COR-L47 (cell line): ENCODE measurements around the gene TP53TG3.
"Not testable (repeated sequence)": the region's sequence is repeated elsewhere in the genome, so short reads cannot be mapped to it uniquely, and the experiment has no call there.

Experiments used
- DNase-seq: peaks from one replicate; lab custom pipeline; 2025; lab: John Stamatoyannopoulos, UW

The TP53TG3 gene

DNA sequence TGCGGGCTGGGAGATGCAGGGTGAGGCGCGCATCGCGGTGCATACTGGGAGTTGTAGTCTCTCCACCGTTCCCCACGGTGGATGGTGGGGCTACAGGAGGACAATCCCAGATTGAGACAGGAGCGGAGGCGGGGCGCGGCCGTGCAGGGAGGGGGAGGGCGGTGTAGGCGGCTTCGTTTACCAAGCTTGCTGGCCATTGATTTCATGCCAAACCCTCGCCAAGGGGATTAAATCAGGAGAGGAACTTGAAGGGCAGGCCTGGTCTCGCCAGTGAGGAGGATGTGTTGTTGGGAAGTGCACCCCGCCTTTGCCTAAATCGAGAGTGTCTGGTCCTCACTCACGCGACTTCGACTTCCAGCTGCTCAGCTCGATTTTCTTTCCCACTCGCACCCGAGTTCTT is at the start of gene TP53TG3:
TP53TG3 (minus strand) TSS at position 101 of the 400 bp plus-strand sequence; CDS start at position 33, 68 bp downstream.
- DNase-seq, result not testable (repeated sequence)

DNA sequence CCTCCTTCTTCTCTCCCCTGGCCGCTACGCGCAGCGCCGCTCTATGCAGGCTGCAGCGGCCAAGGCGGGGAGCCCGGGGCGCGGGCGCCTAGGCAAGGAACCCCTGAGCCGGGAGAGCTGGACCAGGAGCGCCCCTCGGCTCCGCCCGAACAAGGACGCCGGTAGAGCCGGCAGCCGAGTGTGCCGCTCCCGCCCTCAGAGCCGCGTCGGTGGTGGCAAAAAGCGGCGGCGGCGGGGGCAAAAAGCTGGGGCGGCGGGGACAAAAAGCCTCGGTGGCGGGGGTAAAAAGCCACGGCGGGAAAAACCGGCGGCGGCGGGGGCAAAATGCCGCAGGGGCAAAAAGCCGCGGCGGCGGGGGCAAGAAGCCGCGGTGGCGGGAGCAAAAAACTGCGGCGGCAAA is 25.1 kb downstream of the TP53TG3 start:
- DNase-seq, result not testable (repeated sequence)

DNA sequence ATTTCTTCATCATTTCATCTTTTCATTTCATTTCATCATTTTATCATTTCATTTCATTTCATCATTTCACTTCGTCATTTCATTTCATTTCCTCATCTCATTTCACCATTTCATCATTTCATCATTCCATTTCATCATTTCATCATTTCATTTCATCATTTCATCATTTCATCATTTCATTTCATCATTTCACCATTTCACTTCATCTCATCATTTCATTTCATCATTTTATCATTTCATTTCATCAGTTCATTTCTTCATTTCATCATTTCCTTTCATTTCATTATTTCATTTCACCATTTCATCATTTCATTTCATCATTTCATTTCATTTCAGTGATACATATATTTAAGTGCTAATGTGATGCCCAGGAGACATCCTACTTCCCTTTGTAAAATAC is 28.4 kb downstream of the TP53TG3 start:
- not testable (repeated sequence) for DNase-seq

DNA sequence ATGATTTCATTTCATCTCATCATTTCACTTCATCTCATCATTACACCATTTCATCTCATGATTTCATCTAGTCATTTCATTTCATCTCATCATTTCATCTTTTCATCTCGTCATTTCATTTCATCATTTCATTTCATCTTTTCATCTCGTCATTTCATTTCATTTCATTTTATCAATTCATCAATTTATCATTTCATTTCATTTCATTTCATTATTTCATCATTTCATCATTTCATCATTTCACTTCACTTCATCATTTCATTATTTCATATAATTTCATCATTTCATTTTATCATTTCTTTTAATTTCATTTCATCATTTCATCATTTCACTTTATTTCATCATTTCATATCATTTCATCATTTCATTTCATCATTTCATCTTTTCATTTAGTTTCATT is 29.2 kb downstream of the TP53TG3 start:
- DNase-seq, result not testable (repeated sequence)

DNA sequence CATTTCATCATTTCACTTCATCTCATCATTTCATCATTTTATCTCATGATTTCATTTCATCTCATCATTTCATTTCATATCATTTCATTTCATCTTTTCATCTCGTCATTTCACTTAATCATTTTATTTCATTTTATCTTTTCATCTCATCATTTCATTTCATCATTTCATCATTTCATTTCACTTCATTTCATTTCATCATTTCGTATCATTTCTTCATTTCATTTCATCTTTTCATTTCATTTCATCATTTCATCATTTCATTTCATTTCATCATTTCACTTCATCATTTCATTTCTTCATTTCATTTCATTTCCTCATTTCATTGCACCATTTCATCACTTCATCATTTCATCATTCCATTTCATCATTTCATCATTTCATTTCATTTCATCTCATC is 29.8 kb downstream of the TP53TG3 start:
- not testable (repeated sequence) for DNase-seq

GRCh38 chr16:32645278-32645908 is 30.6 kb downstream of the TP53TG3 start:
- not testable (repeated sequence) for DNase-seq

- not testable (repeated sequence) for DNase-seq
These were observed 31.2 kb downstream of the TP53TG3 start for GRCh38 chr16:32644715-32645114.

DNA sequence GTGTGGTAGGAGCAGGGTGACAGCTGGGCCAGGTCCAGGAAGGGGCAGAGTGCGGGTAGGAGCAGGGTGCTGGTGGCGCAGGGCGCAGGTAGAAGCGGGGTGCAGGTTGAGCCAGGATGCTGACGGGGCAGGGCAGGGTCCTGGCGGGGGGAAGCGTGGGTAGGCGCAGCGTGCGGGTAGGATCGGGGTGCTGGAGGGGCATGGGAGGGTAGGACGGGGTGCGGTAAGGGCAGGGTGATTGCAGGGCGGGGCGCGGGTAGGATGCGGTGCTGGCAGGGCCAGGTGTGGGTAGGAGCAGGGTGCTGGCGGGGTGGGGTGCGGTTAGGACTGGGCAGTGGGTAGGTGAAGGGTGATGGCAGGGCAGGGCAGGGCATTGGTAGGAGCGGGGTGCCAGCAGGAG is 38.4 kb downstream of the TP53TG3 start:
- not testable (repeated sequence) for DNase-seq

DNA sequence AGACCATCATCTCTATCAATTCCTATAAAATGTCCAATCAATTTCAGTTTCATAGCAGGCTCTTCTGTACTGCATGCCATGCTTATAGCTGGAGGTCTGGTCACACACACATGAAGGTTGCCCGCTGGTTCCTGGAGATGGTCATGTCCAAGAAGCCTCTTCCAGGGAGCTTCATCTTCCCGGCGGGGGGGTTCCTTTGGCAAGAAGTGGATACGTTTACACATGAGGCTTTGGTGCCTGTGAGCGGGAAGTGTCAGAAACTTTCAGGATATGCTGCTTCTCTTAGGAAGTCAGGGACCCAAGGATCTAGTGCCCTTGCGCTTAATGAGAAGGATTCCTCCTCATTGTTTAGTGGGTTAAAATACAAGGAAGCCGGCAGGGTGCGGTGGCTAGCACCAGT is 43.9 kb downstream of the TP53TG3 start:
- not testable (repeated sequence) for DNase-seq
